Stimulated activated naive CD4-positive, alpha-beta T cell (primary cell): ENCODE measurements around the gene PRORP.
"Not testable (repeated sequence)": the region's sequence is repeated elsewhere in the genome, so short reads cannot be mapped to it uniquely, and the experiment has no call there.

ENCODE experiments used
- DNase-seq, 6 experiments: peaks; one replicate each; lab custom pipeline; 2025; lab: John Stamatoyannopoulos, UW

Gene PRORP

GRCh38 chr14:35138585-35138984 lies 16.2 kb downstream of the PRORP start:
- DNase-seq = no peak

- peak in 2 of 6 experiments; percentile 38 to 46 for DNase-seq
Measured at GRCh38 chr14:35140718-35141581, 18.6 kb downstream of the PRORP start.

GRCh38 chr14:35144029-35144428 lies 21.7 kb downstream of the PRORP start:
- DNase-seq = no peak

- no peak for DNase-seq
Measured at GRCh38 chr14:35146711-35147149, 24.4 kb downstream of the PRORP start.

- no peak for DNase-seq
Measured at GRCh38 chr14:35147186-35147585, 24.8 kb downstream of the PRORP start.

GRCh38 chr14:35147711-35148110 lies 25.4 kb downstream of the PRORP start:
- DNase-seq = no peak

- DNase-seq = no peak
Measured at GRCh38 chr14:35149239-35149638, 26.9 kb downstream of the PRORP start.

GRCh38 chr14:35152531-35152930 lies 30.2 kb downstream of the PRORP start:
- not testable (repeated sequence) for DNase-seq

- DNase-seq = peak in 1 of 6 experiments; percentile 6
Measured at GRCh38 chr14:35154016-35154415, 31.7 kb downstream of the PRORP start.

- DNase-seq = no peak
Measured at GRCh38 chr14:35155962-35156361, 33.6 kb downstream of the PRORP start.

GRCh38 chr14:35158491-35158890 lies 36.1 kb downstream of the PRORP start:
- no peak for DNase-seq

GRCh38 chr14:35158951-35159653 lies 36.8 kb downstream of the PRORP start:
- DNase-seq = no peak

GRCh38 chr14:35159742-35160409 lies 37.5 kb downstream of the PRORP start:
- DNase-seq = no peak

- no peak for DNase-seq
Measured at GRCh38 chr14:35161231-35161630, 38.9 kb downstream of the PRORP start.

GRCh38 chr14:35163384-35163783 lies 41.0 kb downstream of the PRORP start:
- no peak for DNase-seq

- DNase-seq = no peak
Measured at GRCh38 chr14:35164849-35165248, 42.5 kb downstream of the PRORP start.

- no peak for DNase-seq
Measured at GRCh38 chr14:35167496-35167895, 45.1 kb downstream of the PRORP start.
